HepG2 (cell line): Measurements from ENCODE around the gene UGGT1. TPM values are rescaled to one million over a fixed set of nuclear protein-coding genes. Genes with fewer than 3 reads are reported as not detected.

Experiments used
- BCL6 ChIP-seq: IDR thresholded peaks from 2 replicates; pipeline ENCODE4 v1.6.1; 2016; ENCODE audit warnings: missing genetic modification reagents, missing compliant biosample characterization
- CBX5 ChIP-seq: sonication (generic); formaldehyde crosslinking; IDR thresholded peaks from 2 replicates; pipeline ENCODE4 v1.4.0; 2020; ENCODE audit warnings: missing genetic modification reagents, borderline replicate concordance
- CENPBD1 ChIP-seq: sonication (generic); formaldehyde crosslinking; IDR thresholded peaks from 2 replicates; pipeline ENCODE4 v1.8.0; 2022; ENCODE audit warnings: missing genetic modification reagents, low read depth, mild to moderate bottlenecking, borderline replicate concordance
- EHMT2 ChIP-seq: fragments of 200-600 bp; sonication (generic); IDR thresholded peaks from 2 replicates; pipeline ENCODE4 v1.7.0; 2017; ENCODE audit warnings: antibody characterized with exemption, low read depth, low read length, borderline replicate concordance
- GATAD1 ChIP-seq: IDR thresholded peaks from 2 replicates; pipeline ENCODE4 v1.6.1; 2016; ENCODE audit warnings: missing genetic modification reagents, missing compliant biosample characterization
- GLMP ChIP-seq: sonication (generic); formaldehyde crosslinking; IDR thresholded peaks from 2 replicates; pipeline ENCODE4 v1.9.0; 2021; ENCODE audit warnings: missing genetic modification reagents, mild to moderate bottlenecking, borderline replicate concordance
- JUND ChIP-seq: sonication (generic); formaldehyde crosslinking; IDR thresholded peaks from 2 replicates; pipeline ENCODE4 v1.8.0; 2022; ENCODE audit warnings: mild to moderate bottlenecking, missing genetic modification reagents
- KAT7 ChIP-seq: IDR thresholded peaks from 2 replicates; pipeline ENCODE4 v1.6.1; 2018; ENCODE audit warnings: borderline replicate concordance, missing compliant biosample characterization
- MIER2 ChIP-seq: IDR thresholded peaks from 2 replicates; pipeline ENCODE4 v1.6.1; 2016; ENCODE audit warnings: missing biosample characterization, missing genetic modification reagents
- MIER3 ChIP-seq: IDR thresholded peaks from 2 replicates; pipeline ENCODE4 v1.6.1; 2016; ENCODE audit warnings: missing compliant biosample characterization, borderline replicate concordance
- NR2F6 ChIP-seq, 2 experiments: IDR thresholded peaks; 2 replicates each; pipeline ENCODE4 v1.6.1; 2016; ENCODE audit warnings: antibody characterized with exemption in 1 of 2, mild to moderate bottlenecking in 1 of 2
- PAX8 ChIP-seq: sonication (generic); formaldehyde crosslinking; IDR thresholded peaks from 2 replicates; pipeline ENCODE4 v1.8.0; 2022; ENCODE audit warnings: mild to moderate bottlenecking, missing genetic modification reagents, borderline replicate concordance
- SRF ChIP-seq: IDR thresholded peaks from 2 replicates; pipeline ENCODE4 v1.6.1; 2011; ENCODE audit warnings: mild to moderate bottlenecking, low read depth, low read length, moderate library complexity
- SRSF1 ChIP-seq: fragments of 200-400 bp; formaldehyde crosslinking; optimal IDR thresholded peaks from 2 replicates; pipeline ENCODE3; 2017; ENCODE audit warnings: mild to moderate bottlenecking, low read depth, low read length, moderate library complexity
- TCF12 ChIP-seq, 2 experiments: fragments of 450-650 bp in 1 of 2; sonication (generic) in 1 of 2; formaldehyde crosslinking in 1 of 2; IDR thresholded peaks; 2 replicates each; pipeline versions ENCODE4 v1.6.1 to v1.8.0; 2017 to 2022; ENCODE audit warnings: antibody characterized with exemption in 1 of 2, mild to moderate bottlenecking in 1 of 2, missing genetic modification reagents in 1 of 2, moderate library complexity in 1 of 2
- THYN1 ChIP-seq: sonication (generic); formaldehyde crosslinking; IDR thresholded peaks from 2 replicates; pipeline ENCODE4 v1.8.1; 2023; ENCODE audit warnings: low read depth, mild to moderate bottlenecking, moderate library complexity, missing genetic modification reagents, borderline replicate concordance
- ZFP82 ChIP-seq: sonication (generic); formaldehyde crosslinking; IDR thresholded peaks from 2 replicates; pipeline ENCODE4 v1.5.1; 2020; ENCODE audit warnings: mild to moderate bottlenecking, missing genetic modification reagents, borderline replicate concordance
- ZMYM2 ChIP-seq: sonication (generic); formaldehyde crosslinking; IDR thresholded peaks from 2 replicates; pipeline ENCODE4 v1.8.0; 2022; ENCODE audit warnings: mild to moderate bottlenecking, missing genetic modification reagents
- ZMYM4 ChIP-seq: sonication (generic); formaldehyde crosslinking; IDR thresholded peaks from 2 replicates; pipeline ENCODE4 v1.8.1; 2023; ENCODE audit warnings: mild to moderate bottlenecking, missing genetic modification reagents
- ZNF30 ChIP-seq: sonication (generic); formaldehyde crosslinking; IDR thresholded peaks from 2 replicates; pipeline ENCODE4 v1.5.0; 2020; ENCODE audit warnings: mild to moderate bottlenecking, missing genetic modification reagents
- ZNF414 ChIP-seq: sonication (generic); formaldehyde crosslinking; IDR thresholded peaks from 2 replicates; pipeline ENCODE4 v1.5.0; 2020; ENCODE audit warnings: missing genetic modification reagents
- ZNF512 ChIP-seq: sonication (generic); formaldehyde crosslinking; IDR thresholded peaks from 2 replicates; pipeline ENCODE4 v1.4.0; 2020; ENCODE audit warnings: mild to moderate bottlenecking, missing genetic modification reagents
- ZNF558 ChIP-seq: sonication (generic); formaldehyde crosslinking; IDR thresholded peaks from 2 replicates; pipeline ENCODE4 v1.9.0; 2022; ENCODE audit warnings: mild to moderate bottlenecking, missing genetic modification reagents, borderline replicate concordance
- ZNF652 ChIP-seq: IDR thresholded peaks from 2 replicates; pipeline ENCODE4 v1.6.1; 2016; ENCODE audit warnings: low read depth, borderline replicate concordance
- ZNF674 ChIP-seq: sonication (generic); formaldehyde crosslinking; IDR thresholded peaks from 2 replicates; pipeline ENCODE4 v1.5.0; 2020; ENCODE audit warnings: low read depth, mild to moderate bottlenecking, missing genetic modification reagents
- ZNF746 ChIP-seq: sonication (generic); formaldehyde crosslinking; IDR thresholded peaks from 2 replicates; pipeline ENCODE4 v1.8.0; 2022; ENCODE audit warnings: mild to moderate bottlenecking, missing genetic modification reagents
- ZNF772 ChIP-seq: sonication (generic); formaldehyde crosslinking; IDR thresholded peaks from 2 replicates; pipeline ENCODE4 v1.5.0; 2020; ENCODE audit warnings: mild to moderate bottlenecking, missing genetic modification reagents
- ZNF788 ChIP-seq: sonication (generic); formaldehyde crosslinking; IDR thresholded peaks from 2 replicates; pipeline ENCODE4 v1.5.0; 2020; ENCODE audit warnings: mild to moderate bottlenecking, missing genetic modification reagents, borderline replicate concordance
- polyA plus RNA-seq, 8 experiments: library from polyadenylated mRNA; depleted of rRNA in 3 of 8; stranded (reverse) in 7 of 8; unstranded in 1 of 8; fragments of >200 nt; fragmentation: Illumina TruSeq in 4 of 8; extraction: Trizol in 4 of 8; gene quantifications; 2 replicates each; pipeline versions ENCODE4 v1.2.1 to v1.2.3, GENCODE V29; 2011 to 2016; ENCODE audit warnings: low read depth in 4 of 8, missing spikeins in 1 of 8, mixed read lengths in 1 of 8; ENCODE audit not compliant: insufficient read depth in 1 of 8
- total RNA-seq, 5 experiments: library from RNA; depleted of rRNA; stranded (reverse); fragments of >200 nt; fragmentation: Illumina TruSeq; extraction: Trizol; gene quantifications; 2 replicates each; pipeline ENCODE4 v1.2.3, GENCODE V29; 2016; ENCODE audit warnings: low read depth in 1 of 5

UGGT1 gene
- total and polyA plus RNA-seq, 2 of the 13 experiments (the other 11 are each of a cell fraction or from before 2014, with no cell fraction given), result 35.8 to 83.2 TPM

- no peak for TF ChIP-seq GLMP (CRISPR knock-in tag)
- TF ChIP-seq SRF, result peak; percentile 49; the same call in 1 of the 2 replicates
- TF ChIP-seq MIER2 (CRISPR knock-in tag), result no peak
- TF ChIP-seq ZFP82 (CRISPR knock-in tag), result no peak
- no peak for TF ChIP-seq ZNF414 (CRISPR knock-in tag)
- TF ChIP-seq ZMYM4 (CRISPR knock-in tag), result no peak
- no peak; the same call in 1 of the 2 replicates for TF ChIP-seq MIER3
- TF ChIP-seq ZNF558 (CRISPR knock-in tag), result no peak
- TF ChIP-seq GATAD1 (CRISPR knock-in tag), result no peak
- TF ChIP-seq BCL6 (CRISPR knock-in tag), result peak; percentile 81
- TF ChIP-seq ZNF652 (CRISPR knock-in tag), result peak; percentile 78
- TF ChIP-seq EHMT2, result no peak
- TF ChIP-seq JUND (CRISPR knock-in tag), result peak; percentile 41; the same call in 1 of the 2 replicates
- no peak for TF ChIP-seq PAX8 (CRISPR knock-in tag)
- TF ChIP-seq ZNF512, result no peak
- TF ChIP-seq ZNF788 (CRISPR knock-in tag), result no peak
- TF ChIP-seq CBX5 (CRISPR knock-in tag), result no peak
- no peak for TF ChIP-seq THYN1 (CRISPR knock-in tag)
- TF ChIP-seq KAT7 (CRISPR knock-in tag), result 0 out of 2 replicates have a peak, but pooled peaks have one; percentile 36
- TF ChIP-seq ZNF746 (CRISPR knock-in tag), result no peak
- TF ChIP-seq NR2F6 (IDR thresholded peaks at IDR 0.05), result no peak
- TF ChIP-seq NR2F6 (CRISPR knock-in tag; IDR thresholded peaks at IDR 0.05), result peak; percentile 36; the same call in 1 of the 2 replicates
- TF ChIP-seq TCF12 (IDR thresholded peaks at IDR 0.05), result no peak
- TF ChIP-seq TCF12 (CRISPR knock-in tag; IDR thresholded peaks at IDR 0.05), result no peak
- TF ChIP-seq ZNF674 (CRISPR knock-in tag), result no peak
- TF ChIP-seq SRSF1, result no peak
- TF ChIP-seq ZNF30 (CRISPR knock-in tag), result no peak
- no peak for TF ChIP-seq CENPBD1 (CRISPR knock-in tag)
- 0 out of 2 replicates have a peak, but pooled peaks have one; percentile 30 for TF ChIP-seq ZMYM2 (CRISPR knock-in tag)
- no peak for TF ChIP-seq ZNF772 (CRISPR knock-in tag)
These were observed 81.2 kb downstream of the UGGT1 start (continued) for GRCh38 chr2:128172191-128172590.
